DMS114 treated with DMSO at 0.1 percent for 48 hours (cell line): ENCODE measurements around the gene PRKCA.
"Not testable (repeated sequence)": the region's sequence is repeated elsewhere in the genome, so short reads cannot be mapped to it uniquely, and the experiment has no call there.

Experiments
- DNase-seq: peaks from one replicate; lab custom pipeline; 2025; ENCODE audit not compliant: unreplicated experiment; lab: John Stamatoyannopoulos, UW

PRKCA gene

DNA sequence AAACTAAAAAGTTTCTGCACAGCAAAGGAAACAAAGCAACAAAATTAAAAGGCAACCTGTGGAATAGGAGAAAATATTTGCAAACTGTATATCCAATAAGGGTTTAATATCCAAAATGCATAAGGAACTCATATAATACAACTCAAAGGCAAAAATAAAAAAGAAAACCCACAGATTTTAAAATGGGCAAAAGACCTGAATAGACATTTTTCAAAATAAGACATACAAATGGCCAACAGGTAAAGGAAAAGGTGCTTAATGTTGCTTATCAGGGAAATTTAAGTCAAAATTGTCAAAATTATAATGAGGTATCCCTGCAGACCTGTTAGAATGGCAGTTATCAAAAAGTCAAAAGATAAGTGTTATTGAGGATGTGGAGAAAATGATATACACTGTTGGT is 399.0 kb downstream of the PRKCA start:
- DNase-seq: no peak

DNA sequence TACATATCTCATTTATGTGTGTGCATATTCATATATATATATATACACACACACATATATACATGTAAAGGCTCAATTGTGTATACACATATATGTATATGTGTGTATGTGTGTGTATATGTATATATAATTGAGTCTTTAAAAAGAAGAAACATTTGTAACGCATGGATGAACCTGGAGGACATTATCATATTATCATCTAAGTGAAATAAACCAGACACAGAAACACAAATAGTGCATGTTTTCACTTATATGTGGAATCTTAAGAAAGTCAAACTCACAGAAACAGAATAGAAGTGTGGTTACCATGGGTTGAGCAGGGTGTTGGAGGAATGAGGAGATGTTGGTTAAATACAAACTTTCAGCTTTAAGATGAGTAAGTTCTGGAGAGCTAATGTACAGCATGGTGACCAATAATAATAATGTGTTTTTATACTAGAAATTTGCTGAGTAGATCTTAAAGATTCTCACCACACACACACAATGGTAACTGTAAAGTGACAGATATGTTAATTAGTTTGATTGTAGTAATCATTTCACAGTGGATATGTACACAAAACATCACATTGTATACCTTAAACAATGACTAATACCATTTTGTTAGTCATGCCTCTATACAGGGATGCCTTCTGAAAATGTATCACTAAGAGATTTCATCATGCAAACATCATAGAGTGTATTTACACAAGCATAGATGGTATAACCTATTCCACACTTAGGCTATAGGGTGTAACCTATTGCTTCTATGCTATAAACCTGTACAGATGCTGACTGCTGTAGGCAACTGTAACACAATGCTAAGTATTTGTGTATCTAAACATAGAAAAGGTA is 399.9 kb downstream of the PRKCA start:
- no peak for DNase-seq

GRCh38 chr17:66704858-66705520 is 402.6 kb downstream of the PRKCA start:
- no peak for DNase-seq

- DNase-seq: no peak
Observed at GRCh38 chr17:66706851-66707450, 404.5 kb downstream of the PRKCA start.

- no peak for DNase-seq
Observed at GRCh38 chr17:66711401-66711800, 409.0 kb downstream of the PRKCA start.

DNA sequence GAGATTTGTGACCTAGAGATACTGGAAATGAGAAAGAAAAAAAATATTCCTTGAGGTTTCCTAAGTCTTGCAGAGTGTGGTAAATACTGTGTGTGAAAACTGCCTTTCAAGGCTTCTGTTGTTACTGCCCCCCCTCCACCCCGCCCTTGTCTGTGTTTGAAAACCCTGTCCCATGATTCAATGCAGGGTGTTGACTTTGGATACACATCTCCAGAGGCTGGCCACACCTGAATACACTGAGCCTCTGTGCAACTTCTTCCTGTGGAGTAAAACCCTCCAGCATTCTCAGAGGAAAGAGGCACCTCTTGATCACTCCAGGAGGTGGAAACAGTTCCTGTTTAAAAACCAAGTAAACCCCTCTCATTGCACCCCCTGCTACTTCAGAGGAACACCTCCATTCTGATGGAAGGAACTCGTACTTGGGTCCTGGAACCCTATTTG is 409.5 kb downstream of the PRKCA start:
- no peak for DNase-seq

DNA sequence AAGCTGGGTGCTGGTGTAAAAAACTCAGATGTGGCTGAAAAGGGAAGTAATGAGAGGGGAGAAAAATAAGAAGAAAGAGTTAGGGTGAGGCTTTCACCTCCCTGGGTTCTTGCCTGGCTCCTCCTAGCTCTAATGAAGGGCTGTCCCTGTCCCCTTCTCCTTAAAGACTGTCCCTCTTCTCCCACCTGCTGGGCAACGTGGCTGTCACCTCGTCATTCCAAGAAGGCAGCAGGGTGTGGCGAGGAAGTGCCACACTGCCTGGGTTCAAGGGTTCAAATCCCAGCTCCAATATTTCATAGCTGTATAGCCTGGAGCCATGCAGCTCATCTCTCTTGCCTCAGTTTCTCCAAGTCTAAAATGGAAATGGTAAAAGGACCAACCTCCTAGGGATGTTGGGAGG is 410.0 kb downstream of the PRKCA start:
- no peak for DNase-seq

DNA sequence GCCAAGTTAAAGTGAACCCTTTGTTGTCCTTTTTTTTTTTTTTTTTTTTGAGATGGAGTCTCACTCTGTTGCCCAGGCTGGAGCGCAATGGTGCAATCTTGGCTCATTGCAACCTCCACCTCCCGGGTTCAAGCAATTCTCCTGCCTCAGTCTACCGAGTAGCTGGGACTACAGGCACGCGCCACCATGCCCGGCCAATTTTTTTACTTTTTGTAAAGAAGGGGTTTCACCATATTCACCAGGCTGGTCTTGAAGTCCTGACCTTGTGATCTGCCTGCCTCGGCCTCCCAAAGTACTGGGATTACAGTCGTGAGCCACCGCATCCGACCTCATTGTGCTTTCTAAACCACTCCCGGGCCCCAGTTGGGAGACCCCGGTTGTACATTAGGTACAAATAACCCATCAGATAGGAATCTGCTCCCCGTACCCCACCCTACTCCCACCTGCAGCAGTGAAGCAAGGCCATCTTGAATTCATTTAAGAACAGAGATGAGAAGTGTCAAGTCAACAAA is 410.7 kb downstream of the PRKCA start:
- DNase-seq: not testable (repeated sequence)

DNA sequence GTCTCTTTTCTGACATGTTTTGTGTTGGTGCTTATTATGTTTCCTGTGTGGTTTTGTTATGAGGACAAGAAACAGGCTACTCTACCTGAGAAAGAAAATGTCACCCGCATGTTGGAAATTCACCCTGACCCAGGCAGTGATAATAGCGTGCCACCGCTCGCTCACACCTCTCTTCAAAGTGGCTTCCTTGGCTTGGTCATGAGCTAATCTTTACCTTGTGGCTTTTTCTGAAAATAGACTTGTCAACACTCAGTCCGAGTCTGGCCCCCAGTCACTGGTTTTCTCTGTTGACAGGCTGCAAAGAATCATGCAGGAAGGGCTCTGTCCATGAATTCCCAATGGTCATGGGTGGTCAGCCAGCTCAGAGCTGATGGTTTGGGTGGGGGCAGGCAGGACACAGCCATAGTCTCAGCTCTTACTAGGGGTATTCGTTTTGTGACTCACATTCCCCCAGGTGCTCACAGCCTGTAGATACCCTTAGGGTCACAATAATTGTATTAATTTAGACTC is 411.2 kb downstream of the PRKCA start:
- no peak for DNase-seq

- no peak for DNase-seq
Observed at GRCh38 chr17:66714046-66715023, 411.9 kb downstream of the PRKCA start.

- no peak for DNase-seq
Observed at GRCh38 chr17:66715076-66715675, 412.8 kb downstream of the PRKCA start.

DNA sequence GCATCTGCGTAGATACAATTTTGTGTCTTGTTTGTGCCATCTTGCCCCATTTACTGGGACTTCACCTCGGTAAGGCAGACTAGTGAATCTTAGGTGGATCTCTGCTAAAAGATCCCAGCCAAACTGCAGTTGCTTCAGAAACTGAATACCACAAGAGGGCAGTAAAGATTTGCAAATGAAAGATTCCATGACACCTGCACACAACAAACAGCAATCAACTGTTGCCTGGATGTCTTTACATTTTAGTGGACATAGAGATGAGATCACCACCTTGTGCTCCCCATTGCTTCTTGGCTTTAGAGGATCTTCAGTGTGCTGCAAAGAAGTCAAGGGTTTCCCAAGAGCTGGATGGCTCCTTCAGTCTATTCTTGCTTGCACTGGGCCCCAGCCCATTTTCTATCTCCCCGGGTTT is 413.3 kb downstream of the PRKCA start:
- peak; percentile 39 for DNase-seq

DNA sequence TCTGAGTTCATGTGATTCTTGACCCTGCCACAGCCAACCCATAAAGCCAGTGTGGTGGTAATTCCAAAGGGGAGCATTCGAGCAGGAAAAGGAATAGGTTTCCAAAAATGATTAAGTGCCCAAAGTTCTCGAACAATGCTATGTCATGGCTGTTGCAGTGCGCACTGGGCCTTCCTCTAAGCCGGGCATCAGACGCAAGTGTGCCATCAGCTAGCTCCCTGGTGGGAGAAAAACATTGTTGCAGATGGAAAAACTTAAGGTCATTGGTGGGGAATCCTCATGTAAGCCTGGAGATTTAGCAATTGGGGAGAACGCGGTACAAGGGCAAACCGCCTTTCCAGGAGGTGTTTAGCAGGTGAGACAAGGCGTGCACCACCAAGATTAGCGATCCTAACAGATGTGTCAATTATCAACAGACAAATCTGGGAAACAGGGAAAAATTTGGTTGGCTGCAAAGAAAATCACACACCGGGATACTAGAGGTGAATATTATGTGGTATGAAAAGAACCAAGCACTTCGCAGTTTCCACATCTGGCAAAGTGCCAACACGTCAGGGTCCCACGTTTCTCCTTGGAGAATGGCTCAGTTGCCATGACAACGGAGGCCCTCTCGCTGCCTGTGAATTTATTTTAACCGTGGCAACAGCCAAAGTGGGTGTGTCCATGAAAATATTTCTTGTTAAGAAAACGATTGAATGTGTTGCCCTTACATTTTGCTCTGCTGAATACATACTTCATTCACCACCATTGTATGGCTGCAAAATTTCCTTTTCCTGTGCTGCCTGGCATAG is 414.0 kb downstream of the PRKCA start:
- no peak for DNase-seq

- DNase-seq: no peak
Observed at GRCh38 chr17:66717641-66718058, 415.2 kb downstream of the PRKCA start.

- DNase-seq: no peak
Observed at GRCh38 chr17:66720027-66720426, 417.6 kb downstream of the PRKCA start.

DNA sequence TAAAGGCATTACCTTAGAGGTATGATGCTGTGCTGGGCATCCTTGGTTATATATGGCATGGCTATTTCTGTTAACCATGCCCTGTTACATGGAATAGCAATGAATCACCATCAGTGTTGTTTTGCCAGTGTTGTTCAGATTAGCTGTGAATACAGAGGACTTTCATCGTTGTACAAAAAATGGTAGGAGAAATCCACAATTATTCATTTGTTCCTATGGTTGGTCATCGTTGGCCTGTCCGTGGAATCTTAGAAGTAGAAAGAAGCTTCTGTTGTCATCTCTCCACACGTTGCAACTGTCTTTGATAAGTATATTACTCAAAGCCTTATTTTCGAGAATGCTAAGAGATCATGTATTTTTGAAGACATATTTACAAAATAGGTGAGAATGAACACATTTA is 418.2 kb downstream of the PRKCA start:
- DNase-seq: no peak

DNA sequence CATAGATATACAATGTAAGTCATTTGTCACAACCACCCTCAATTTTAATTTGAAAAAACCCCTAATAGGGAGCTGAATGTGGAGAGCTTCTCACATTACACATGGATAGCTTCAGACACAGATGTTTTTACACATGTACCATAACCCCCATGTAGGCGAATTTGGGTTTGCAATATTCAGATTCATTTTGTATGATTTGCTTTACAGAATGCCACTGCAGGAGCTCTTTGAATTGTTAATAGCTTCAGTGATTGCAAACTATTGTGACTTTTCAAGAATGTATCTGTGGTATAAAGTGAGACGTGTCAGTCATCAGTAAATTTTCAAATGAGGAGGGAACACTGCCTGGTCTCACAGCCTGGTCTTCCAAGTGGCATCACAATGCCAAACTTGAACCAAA is 419.9 kb downstream of the PRKCA start:
- DNase-seq: no peak

DNA sequence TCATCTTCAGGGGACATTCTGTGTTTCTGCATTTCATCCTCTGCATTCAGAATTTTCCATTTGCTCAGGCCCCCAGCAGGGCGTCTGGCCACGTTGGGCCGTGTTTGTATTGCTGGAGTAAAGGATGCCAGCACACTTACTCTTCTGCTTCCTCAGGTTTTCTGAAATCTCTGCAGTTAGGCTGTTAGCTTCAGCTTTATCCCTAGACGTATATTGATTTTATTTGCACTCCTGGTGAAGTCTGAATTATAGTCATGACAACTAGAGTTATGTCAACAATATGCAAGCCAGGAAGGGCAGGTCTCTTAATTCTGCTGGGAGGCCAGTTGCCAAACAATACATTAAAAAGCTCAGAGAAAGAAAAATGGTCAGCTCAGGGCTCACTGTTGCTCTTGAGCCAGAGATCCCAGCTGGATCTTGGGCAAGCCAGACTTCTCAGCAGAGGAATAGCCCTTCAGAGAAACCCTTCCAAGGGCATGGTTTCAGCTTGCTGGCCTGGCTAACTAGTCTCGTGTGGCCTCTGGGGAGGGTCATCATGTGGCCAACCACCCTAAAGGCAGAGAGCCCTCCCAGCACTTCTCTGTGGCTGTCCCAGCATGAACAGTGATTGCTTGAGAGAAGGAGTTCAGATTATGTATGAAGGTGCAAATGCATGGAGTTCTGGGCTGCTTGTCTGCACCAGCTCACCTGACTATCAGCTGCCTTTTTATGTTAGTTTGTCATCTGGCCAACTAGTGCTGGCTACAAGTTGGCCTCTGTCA is 422.3 kb downstream of the PRKCA start:
- no peak for DNase-seq
